Upper lobe of right lung (tissue), 1 donor: Measurements from ENCODE around the gene SLC16A8. TPM values are rescaled to one million over a fixed set of nuclear protein-coding genes. Genes with fewer than 3 reads are reported as not detected.

Source experiments
- ATAC-seq: fragments of 200-7000 bp; cut with Tn5 transposase; one replicate; pipeline ENCODE4 v1.9.1; 2020; ENCODE audit warnings: mild to moderate bottlenecking, moderate library complexity
- DNase-seq: peaks from one replicate; pipeline ENCODE4 v3.0.0-alpha.2; 2020
- H3K27ac ChIP-seq: fragments of 200-600 bp; one replicate; pipeline ENCODE4 v1.8.0; 2022
- H3K27me3 ChIP-seq: fragments of 200-600 bp; one replicate; pipeline ENCODE4 v1.8.0; 2022; ENCODE audit warnings: mild to moderate bottlenecking
- H3K36me3 ChIP-seq: fragments of 200-600 bp; one replicate; pipeline ENCODE4 v1.8.0; 2022
- H3K4me1 ChIP-seq: fragments of 200-600 bp; one replicate; pipeline ENCODE4 v1.8.0; 2022
- H3K4me3 ChIP-seq: fragments of 200-600 bp; one replicate; pipeline ENCODE4 v1.8.0; 2022; ENCODE audit warnings: mild to moderate bottlenecking
- H3K9me3 ChIP-seq: fragments of 200-600 bp; one replicate; pipeline ENCODE4 v1.8.0; 2022
- CTCF ChIP-seq: fragments of 200-600 bp; IDR thresholded peaks from one replicate; pipeline ENCODE4 v1.8.0; 2022; ENCODE audit warnings: antibody characterized with exemption
- intact Hi-C: fragments of 100-400 bp; cut with DNase I; formaldehyde crosslinking; loops from one replicate; pipeline ENCODE4 v1.11.0; 2022
- total RNA-seq: library from RNA; stranded (reverse); fragmentation: NEBNext Ultra II Directional; extraction: Animal tissue kit (Norgen Biotek cat#: 25700); gene quantifications from one replicate; pipeline ENCODE4 v1.2.1, GENCODE V29; 2021
- donor health status: DM: no; HTN: yes; CAD: no; lungs with severe emphysema.

Gene SLC16A8
- total RNA-seq, 1 donor from 2014 or later, result not detected

- H3K4me1 ChIP-seq, result peaks cover 18% of the 10 kb centered on the region
- no peak for TF ChIP-seq CTCF
- no peaks in the 10 kb centered on the region for H3K9me3 ChIP-seq
- no peak for ATAC-seq
- DNase-seq, result no peak
- no peak overlapping the region for H3K4me3 ChIP-seq
- H3K36me3 ChIP-seq, result no peaks in the 10 kb centered on the region
- H3K27ac ChIP-seq, result no peak overlapping the region
- H3K27me3 ChIP-seq, result no peaks in the 10 kb centered on the region
- intact Hi-C loops, result no loop called here
These were observed 47.5 kb downstream of the SLC16A8 start for GRCh38 chr22:38036392-38037062.

- no peaks in the 10 kb centered on the region for H3K36me3 ChIP-seq
- H3K4me3 ChIP-seq, result no peak overlapping the region
- ATAC-seq (no peak), DNase-seq (no peak)
- no peak for TF ChIP-seq CTCF
- H3K27me3 ChIP-seq, result no peaks in the 10 kb centered on the region
- intact Hi-C loops, result no loop called here
- no peak overlapping the region for H3K27ac ChIP-seq
- no peaks in the 10 kb centered on the region for H3K9me3 ChIP-seq
- peaks cover 18% of the 10 kb centered on the region for H3K4me1 ChIP-seq
These were observed 48.5 kb downstream of the SLC16A8 start for GRCh38 chr22:38035530-38035885.

- Histone ChIP-seq H3K27me3 (no peaks in the 10 kb centered on the region), H3K4me3 (no peak overlapping the region), H3K9me3 (no peaks in the 10 kb centered on the region), H3K36me3 (no peaks in the 10 kb centered on the region), H3K27ac (no peak overlapping the region), H3K4me1 (peaks cover 18% of the 10 kb centered on the region)
- intact Hi-C loops, result no loop called here
- DNase-seq (no peak), ATAC-seq (no peak)
- no peak for TF ChIP-seq CTCF
These were observed 49.0 kb downstream of the SLC16A8 start for GRCh38 chr22:38034884-38035529.

GRCh38 chr22:38034278-38034882 is 49.6 kb downstream of the SLC16A8 start:
- Histone ChIP-seq H3K36me3 (no peaks in the 10 kb centered on the region), H3K9me3 (no peaks in the 10 kb centered on the region), H3K4me3 (no peak overlapping the region), H3K4me1 (peaks cover 18% of the 10 kb centered on the region), H3K27ac (peak overlapping the region; percentile 36), H3K27me3 (no peaks in the 10 kb centered on the region)
- ATAC-seq (peak; percentile 73), DNase-seq (peak; percentile 77)
- TF ChIP-seq CTCF, result no peak
- intact Hi-C loops, result no loop called here

- no peak overlapping the region for H3K4me3 ChIP-seq
- H3K36me3 ChIP-seq, result no peaks in the 10 kb centered on the region
- no peak for TF ChIP-seq CTCF
- DNase-seq, result no peak
- no peaks in the 10 kb centered on the region for H3K9me3 ChIP-seq
- H3K4me1 ChIP-seq, result peaks cover 18% of the 10 kb centered on the region
- peak overlapping the region; percentile 36 for H3K27ac ChIP-seq
- peak; percentile 2 for ATAC-seq
- intact Hi-C loops, result no loop called here
- H3K27me3 ChIP-seq, result no peaks in the 10 kb centered on the region
These were observed 50.3 kb downstream of the SLC16A8 start for GRCh38 chr22:38033522-38034277.
